GM12878 (cell line): Measurements from ENCODE around the gene EEF1G. TPM values are rescaled to one million over a fixed set of nuclear protein-coding genes. Genes with fewer than 3 reads are reported as not detected.
A peak's percentile ranks its signal among the peaks of the same experiment; 100 is the strongest.

ENCODE experiments used
- ATAC-seq: fragments of 200-7000 bp; cut with Tn5 transposase; 3 replicates; pipeline ENCODE4 v1.9.1; 2020; ENCODE audit warnings: mild to moderate bottlenecking, moderate library complexity
- BruUV-seq: library from RNA; stranded (reverse); fragments of 400-500 nt; replicated peaks from 2 replicates; lab custom pipeline; 2021; lab: Mats Ljungman, UMichigan
- CTCF ChIA-PET: fragments of 300-600 bp; sonication (Branson Sonifier 250); formaldehyde crosslinking; extraction: SDS; loops from one replicate; lab custom pipeline; 2021; ENCODE audit warnings: inconsistent platforms; lab: Yijun Ruan, JAX
- POLR2A ChIA-PET: fragments of 350-600 bp; formaldehyde crosslinking; extraction: SDS; loops from one replicate; lab custom pipeline; 2021; ENCODE audit warnings: inconsistent platforms; lab: Charles Lee
- RAD21 ChIA-PET: fragments of 300-600 bp; sonication (Branson Sonifier 250); formaldehyde crosslinking; loops from one replicate; lab custom pipeline; 2023; ENCODE audit warnings: antibody characterized with exemption; ENCODE audit not compliant: unreplicated experiment; lab: Charles Lee
- SMC1A ChIA-PET: fragments of 300-600 bp; sonication (Branson Sonifier 250); formaldehyde crosslinking; loops from one replicate; lab custom pipeline; 2023; ENCODE audit not compliant: unreplicated experiment, uncharacterized antibody; lab: Charles Lee
- DNase-seq: peaks from one replicate; pipeline ENCODE4 v3.0.0-alpha.2; 2011; ENCODE audit warnings: low read depth, low spot score
- FAIRE-seq: peaks from 3 replicates; lab custom pipeline; 2011; peaks lifted over from hg19 to GRCh38; lab: Jason Lieb, UNC
- H2AFZ ChIP-seq: 2 replicates; pipeline ENCODE4 v1.6.0; 2011; ENCODE audit warnings: low read depth, low read length, control low read depth; ENCODE audit not compliant: control insufficient read depth
- H3K27ac ChIP-seq: 2 replicates; pipeline ENCODE4 v1.5.1; 2011; ENCODE audit warnings: control low read depth; ENCODE audit not compliant: control insufficient read depth, insufficient read depth
- H3K27me3 ChIP-seq, 2 experiments: replicated peaks in 1 of 2; 2 replicates each; pipeline versions ENCODE4 v1.6.0 to v1.6.1; 2011; ENCODE audit warnings: low read length in 1 of 2; ENCODE audit not compliant: control insufficient read depth in 2 of 2, insufficient read depth in 2 of 2
- H3K36me3 ChIP-seq, 2 experiments: 2 replicates each; pipeline ENCODE4 v1.5.1; 2011; ENCODE audit warnings: low read length in 1 of 2; ENCODE audit not compliant: control insufficient read depth in 2 of 2, insufficient read depth in 2 of 2
- H3K4me1 ChIP-seq: 2 replicates; pipeline ENCODE4 v1.6.1; 2011; ENCODE audit warnings: mild to moderate bottlenecking, low read length, moderate library complexity, mixed read lengths; ENCODE audit not compliant: control insufficient read depth, insufficient read depth
- H3K4me2 ChIP-seq: 2 replicates; pipeline ENCODE4 v1.6.0; 2011; ENCODE audit warnings: control low read depth; ENCODE audit not compliant: control insufficient read depth, insufficient read depth
- H3K4me3 ChIP-seq: fragments of 200-600 bp; sonication (generic); 2 replicates; pipeline ENCODE4 v1.5.1; 2016
- H3K79me2 ChIP-seq: 2 replicates; pipeline ENCODE4 v1.6.0; 2011; ENCODE audit warnings: low read length; ENCODE audit not compliant: control insufficient read depth, insufficient read depth
- H3K9ac ChIP-seq: 2 replicates; pipeline ENCODE4 v1.8.0; 2011; ENCODE audit warnings: low read length, control low read depth, mixed read lengths; ENCODE audit not compliant: control insufficient read depth, insufficient read depth
- H3K9me3 ChIP-seq: replicated peaks from 3 replicates; pipeline ENCODE4 v1.5.1; 2011; ENCODE audit warnings: mild to moderate bottlenecking, low read length; ENCODE audit not compliant: control insufficient read depth, insufficient read depth
- H4K20me1 ChIP-seq: 2 replicates; pipeline ENCODE4 v1.6.0; 2011; ENCODE audit not compliant: control insufficient read depth, insufficient read depth
- FOXM1 ChIP-seq: IDR thresholded peaks from 2 replicates; pipeline ENCODE4 v1.6.1; 2012; ENCODE audit warnings: low read depth, mild to moderate bottlenecking, inconsistent platforms, low read length, moderate library complexity
- MYC ChIP-seq: IDR thresholded peaks from 2 replicates; pipeline ENCODE4 v1.6.1; 2011; ENCODE audit warnings: mild to moderate bottlenecking, low read length, moderate library complexity, inconsistent platforms; ENCODE audit not compliant: insufficient read depth, insufficient replicate concordance, insufficient read length, severe bottlenecking
- PAX5 ChIP-seq: IDR thresholded peaks from 2 replicates; pipeline ENCODE4 v1.6.1; 2011; ENCODE audit warnings: low read depth, low read length, borderline replicate concordance
- PAX8 ChIP-seq: fragments of 450-650 bp; IDR thresholded peaks from 2 replicates; pipeline ENCODE4 v1.6.1; 2017; ENCODE audit warnings: mild to moderate bottlenecking, moderate library complexity
- WGBS: methylation state at CpG from one replicate; pipeline ENCODE4 v1.1.6; 2016; ENCODE audit warnings: low lambda C conversion rate; ENCODE audit not compliant: insufficient replicate concordance, insufficient coverage; ENCODE audit errors: missing lambda C conversion rate; 5-methylcytosine and 5-hydroxymethylcytosine counted together
- in situ Hi-C: fragments of 300-500 bp; cut with MboI; formaldehyde crosslinking; loops from 9 replicates; pipeline ENCODE4 v1.14.3; 2018; ENCODE audit warnings: mixed read lengths
- intact Hi-C: fragments of 100-400 bp; cut with micrococcal nuclease; formaldehyde crosslinking; loops from one replicate; pipeline ENCODE4 v1.14.2; 2022; ENCODE audit not compliant: unreplicated experiment
- polyA plus RNA-seq, 11 experiments: library from polyadenylated mRNA; depleted of rRNA in 4 of 11; unstranded in 6 of 11; stranded (reverse) in 5 of 11; fragments of >200 nt; fragmentation: Nextera tagmentation in 4 of 11; fragmentation: Illumina TruSeq in 1 of 11; extraction: Ambion mirVana in 4 of 11; extraction: Trizol in 1 of 11; gene quantifications; 1 replicate in 1 of 11; 2 replicates in 10 of 11; pipeline versions ENCODE4 v1.2.1 to v1.2.3, GENCODE V29; 2011 to 2016; ENCODE audit warnings: inconsistent platforms in 2 of 11, missing spikeins in 2 of 11, low read depth in 1 of 11
- total RNA-seq, 4 experiments: library from RNA; depleted of rRNA in 3 of 4; stranded (reverse); fragments of >200 nt in 3 of 4; fragmentation: Illumina TruSeq in 1 of 4; extraction: Trizol in 1 of 4; gene quantifications; 2 replicates each; pipeline versions ENCODE4 v1.2.1 to v1.2.3, GENCODE V29; 2013 to 2021

Gene EEF1G
- total and polyA plus RNA-seq, 10 of the 15 experiments (the other 5 are each of a cell fraction or from before 2014, with no cell fraction given) = 850 to 2,739 (median 2,277) TPM

- SMC1A ChIA-PET = interaction anchor here (0.6 to 2.6 kb wide), 10 partner anchors 11 to 229 kb away, joined by 3 to 11 read pairs (median 4); partner anchors contain the start of gene TUT1
- ATAC-seq = no peak
- TF ChIP-seq FOXM1 (0 out of 2 replicates have a peak, but pooled peaks have one; percentile 7), PAX8 (peak; percentile 71; the same call in 1 of the 2 replicates), MYC (no peak), PAX5 (no peak)
- intact Hi-C loops (loop anchor here (2.0 kb wide), 1 partner anchor 24 kb away; the partner anchor contains the start of gene GANAB), in situ Hi-C loops (no loop called here)
- CTCF ChIA-PET = interaction anchor here (0.7 to 2.8 kb wide), 9 partner anchors 11 to 309 kb away, joined by 3 to 12 read pairs (median 5); partner anchors contain the start of genes C11orf98, CSKMT, MTA2 and TUT1
- H3K79me2 ChIP-seq = peaks cover 11% of the 10 kb centered on the region
- RAD21 ChIA-PET = interaction anchor here (0.5 to 3.3 kb wide), 17 partner anchors 9 to 168 kb away, joined by 3 to 25 read pairs (median 5); partner anchors contain the start of genes C11orf98, CSKMT, EEF1G and EML3
- no peak overlapping the region for H3K4me2 ChIP-seq
- peak overlapping the region; percentile 15 for H2AFZ ChIP-seq
- H4K20me1 ChIP-seq = no peaks in the 10 kb centered on the region
- H3K9me3 ChIP-seq = no peaks in the 10 kb centered on the region
- DNase-seq = no peak
- FAIRE-seq = no peak
- BruUV-seq = TSS peak; percentile 86
- H3K9ac ChIP-seq = no peak overlapping the region
- WGBS = 98% methylated on average over 7 of the region's 7 CpGs
- H3K36me3 ChIP-seq = peaks cover 8 to 18% of the 10 kb centered on the region in 2 experiments
- POLR2A ChIA-PET = interaction anchor here (0.5 to 5.0 kb wide), 27 partner anchors 12 to 234 kb away, joined by 3 to 50 read pairs (median 5); partner anchors contain the start of genes C11orf98, CSKMT, EEF1G and INTS5
- H3K4me3 ChIP-seq = no peak overlapping the region
- peak overlapping the region; percentile 54 for H3K27ac ChIP-seq
- no peaks in the 10 kb centered on the region for H3K27me3 ChIP-seq
- H3K4me1 ChIP-seq = 0 out of 2 replicates have a peak, but pooled peaks cover 4% of the 10 kb centered on the region
Observed at GRCh38 chr11:62622476-62623089, 48.9 kb upstream of the EEF1G start.
